WTC11 (cell line): ENCODE data around the gene SH2D1B. TPM values are rescaled to one million over a fixed set of nuclear protein-coding genes. Genes with fewer than 3 reads are reported as not detected.
"Not testable (repeated sequence)": the region's sequence is repeated elsewhere in the genome, so short reads cannot be mapped to it uniquely, and the experiment has no call there.

Experiments
- ATAC-seq: fragments of 200-7000 bp; cut with Tn5 transposase; 2 replicates; pipeline ENCODE4 v1.10.0; 2021; ENCODE audit warnings: mild to moderate bottlenecking, moderate library complexity
- CTCF ChIA-PET: fragments of 300-600 bp; sonication (Branson Sonifier 250); formaldehyde crosslinking; loops from one replicate; lab custom pipeline; 2021; ENCODE audit warnings: antibody characterized with exemption; lab: Charles Lee
- POLR2A ChIA-PET: fragments of 350-600 bp; sonication (Branson Sonifier 250); formaldehyde crosslinking; loops from one replicate; lab custom pipeline; 2021; ENCODE audit warnings: antibody characterized with exemption; lab: Charles Lee
- DNase-seq: peaks from one replicate; pipeline ENCODE4 v3.0.0; 2021; ENCODE audit warnings: low spot score
- H3K27ac Mint-ChIP-seq: 2 replicates; pipeline ENCODE4 v1.8.0; 2021; ENCODE audit warnings: mixed read lengths
- H3K27me3 Mint-ChIP-seq: 2 replicates; pipeline ENCODE4 v1.8.0; 2021; ENCODE audit warnings: low read depth, mild to moderate bottlenecking, moderate library complexity, mixed read lengths
- H3K36me3 Mint-ChIP-seq: 2 replicates; pipeline ENCODE4 v1.8.0; 2021; ENCODE audit warnings: mixed read lengths
- H3K4me1 Mint-ChIP-seq: 2 replicates; pipeline ENCODE4 v1.8.0; 2022; ENCODE audit warnings: mixed read lengths
- H3K4me3 Mint-ChIP-seq: 2 replicates; pipeline ENCODE4 v1.8.0; 2021; ENCODE audit warnings: mild to moderate bottlenecking, moderate library complexity, mixed read lengths
- H3K9me3 Mint-ChIP-seq: 2 replicates; pipeline ENCODE4 v1.8.0; 2021; ENCODE audit warnings: mixed read lengths
- ATF2 ChIP-seq: sonication (generic); formaldehyde crosslinking; IDR thresholded peaks from 2 replicates; pipeline ENCODE4 v1.8.1; 2022; ENCODE audit warnings: low read depth, missing genetic modification reagents, borderline replicate concordance
- ELF4 ChIP-seq: sonication (generic); formaldehyde crosslinking; IDR thresholded peaks from 2 replicates; pipeline ENCODE4 v1.8.1; 2022; ENCODE audit warnings: low read depth, mild to moderate bottlenecking, moderate library complexity, missing genetic modification reagents
- ETV6 ChIP-seq: sonication (generic); formaldehyde crosslinking; IDR thresholded peaks from 2 replicates; pipeline ENCODE4 v1.8.1; 2022; ENCODE audit warnings: mild to moderate bottlenecking, missing genetic modification reagents
- KAT7 ChIP-seq: sonication (generic); formaldehyde crosslinking; IDR thresholded peaks from 2 replicates; pipeline ENCODE4 v1.8.1; 2023; ENCODE audit warnings: missing genetic modification reagents, mild to moderate bottlenecking, borderline replicate concordance
- MXD4 ChIP-seq: fragments of 250-450 bp; sonication (Bioruptor Pico); IDR thresholded peaks from 2 replicates; pipeline ENCODE4 v1.8.0; 2021; ENCODE audit warnings: mild to moderate bottlenecking, moderate library complexity, borderline replicate concordance
- MYBL2 ChIP-seq: sonication (generic); formaldehyde crosslinking; IDR thresholded peaks from 2 replicates; pipeline ENCODE4 v1.8.1; 2023; ENCODE audit warnings: mild to moderate bottlenecking, moderate library complexity, missing genetic modification reagents
- PREB ChIP-seq: sonication (generic); formaldehyde crosslinking; IDR thresholded peaks from 2 replicates; pipeline ENCODE4 v1.8.1; 2022; ENCODE audit warnings: mild to moderate bottlenecking, missing genetic modification reagents, moderate library complexity, borderline replicate concordance
- PRRX2 ChIP-seq: fragments of 250-450 bp; sonication (Bioruptor Pico); IDR thresholded peaks from 2 replicates; pipeline ENCODE4 v1.8.0; 2021; ENCODE audit warnings: mild to moderate bottlenecking
- STAT6 ChIP-seq: sonication (generic); formaldehyde crosslinking; conservative IDR thresholded peaks from 2 replicates; pipeline ENCODE4 v1.8.1; 2023; ENCODE audit warnings: mild to moderate bottlenecking, low read depth, missing genetic modification reagents, moderate library complexity
- ZNF423 ChIP-seq: fragments of 250-450 bp; sonication (Bioruptor Pico); IDR thresholded peaks from 2 replicates; pipeline ENCODE4 v2.1.2; 2022; ENCODE audit warnings: mild to moderate bottlenecking, moderate library complexity
- ZNF512 ChIP-seq: sonication (generic); formaldehyde crosslinking; IDR thresholded peaks from 2 replicates; pipeline ENCODE4 v1.8.1; 2022; ENCODE audit warnings: missing genetic modification reagents, borderline replicate concordance
- ZNF532 ChIP-seq: fragments of 250-450 bp; sonication (Bioruptor Pico); IDR thresholded peaks from 2 replicates; pipeline ENCODE4 v1.9.0; 2021; ENCODE audit warnings: mild to moderate bottlenecking, borderline replicate concordance
- total RNA-seq: library from RNA; stranded (reverse); gene quantifications from 3 replicates; pipeline ENCODE4 v1.2.3, GENCODE V29; 2021

SH2D1B gene
- total RNA-seq, 1 experiment from 2014 or later, result not detected

GRCh38 chr1:162458236-162458635 lies 46.3 kb upstream of the SH2D1B start (continued):
- TF ChIP-seq ZNF512 (CRISPR knock-in tag), result no peak
- TF ChIP-seq ELF4 (CRISPR knock-in tag), result no peak
- no peak for TF ChIP-seq ZNF423 (CRISPR knock-in tag)
- TF ChIP-seq KAT7, result no peak
- no peak for TF ChIP-seq ZNF532 (CRISPR knock-in tag)
- TF ChIP-seq STAT6 (CRISPR knock-in tag), result no peak
- TF ChIP-seq ATF2 (CRISPR knock-in tag), result no peak

- Mint-ChIP-seq H3K27me3 (peaks cover 7% of the 10 kb centered on the region), H3K4me3 (no peak overlapping the region), H3K36me3 (peaks cover 3% of the 10 kb centered on the region), H3K9me3 (peaks cover 21% of the 10 kb centered on the region), H3K27ac (no peak overlapping the region), H3K4me1 (0 out of 2 replicates have a peak, but pooled peaks cover 2% of the 10 kb centered on the region)
- no peak for TF ChIP-seq PRRX2 (CRISPR knock-in tag)
- no peak for TF ChIP-seq PREB (CRISPR knock-in tag)
- no peak for TF ChIP-seq ETV6 (CRISPR knock-in tag)
- no peak for TF ChIP-seq MYBL2 (CRISPR knock-in tag)
- no peak for TF ChIP-seq MXD4 (CRISPR knock-in tag)
- ChIA-PET POLR2A (no interaction called here), CTCF (no interaction called here)
- no peak for ATAC-seq
- DNase-seq, result no peak
These were observed 44.4 kb upstream of the SH2D1B start for GRCh38 chr1:162456323-162456722.

DNA sequence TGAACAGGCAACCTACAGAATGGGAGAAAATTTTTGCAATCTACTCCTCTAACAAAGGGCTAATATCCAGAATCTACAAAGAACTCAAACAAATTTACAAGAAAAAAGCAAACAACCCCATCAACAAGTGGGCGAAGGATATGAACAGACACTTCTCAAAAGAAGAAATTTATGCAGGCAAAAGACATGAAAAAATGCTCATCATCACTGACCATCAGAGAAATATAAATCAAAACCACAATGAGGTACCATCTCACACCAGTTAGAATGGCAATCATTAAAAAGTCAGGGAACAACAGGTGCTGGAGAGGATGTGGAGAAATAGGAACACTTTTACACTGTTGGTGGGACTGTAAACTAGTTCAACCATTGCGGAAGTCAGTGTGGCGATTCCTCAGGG lies 42.4 kb upstream of the SH2D1B start:
- H3K27ac Mint-ChIP-seq, DNase-seq, H3K27me3 Mint-ChIP-seq, H3K36me3 Mint-ChIP-seq, ATAC-seq, H3K4me1 Mint-ChIP-seq, H3K4me3 Mint-ChIP-seq, POLR2A ChIA-PET, CTCF ChIA-PET: not testable (repeated sequence)
- peaks cover 32% of the 10 kb centered on the region for H3K9me3 Mint-ChIP-seq
